Measurements from ENCODE around the gene C12orf50. TPM values are rescaled to one million over a fixed set of nuclear protein-coding genes. Genes with fewer than 3 reads are reported as not detected.

C12orf50 gene
- total RNA-seq, 1 donor from 2014 or later, result 0.37 TPM

DNA sequence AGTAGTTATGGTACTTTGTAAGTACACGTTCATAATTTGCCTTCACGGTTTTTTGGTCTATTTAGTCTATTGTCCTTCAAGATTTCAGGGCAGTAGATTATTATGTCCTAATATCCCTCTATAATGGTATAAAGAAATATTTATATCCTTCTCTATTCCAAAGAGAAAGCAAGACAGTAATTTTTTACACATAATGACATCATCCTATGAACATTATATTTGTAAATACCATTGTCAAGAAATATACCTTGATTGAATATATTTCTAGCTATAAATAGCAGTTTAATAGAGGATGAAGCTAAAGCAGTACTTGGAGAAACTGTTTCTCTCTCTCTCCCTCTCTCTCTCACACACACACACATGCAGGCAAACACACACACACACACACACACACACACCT is 77.0 kb downstream of the C12orf50 start:
- Mint-ChIP-seq H3K27me3 (ENCODE audit: low read depth) (no peaks in the 10 kb centered on the region), H3K27ac (ENCODE audit: unreplicated experiment) (peak overlapping the region; percentile 6)

DNA sequence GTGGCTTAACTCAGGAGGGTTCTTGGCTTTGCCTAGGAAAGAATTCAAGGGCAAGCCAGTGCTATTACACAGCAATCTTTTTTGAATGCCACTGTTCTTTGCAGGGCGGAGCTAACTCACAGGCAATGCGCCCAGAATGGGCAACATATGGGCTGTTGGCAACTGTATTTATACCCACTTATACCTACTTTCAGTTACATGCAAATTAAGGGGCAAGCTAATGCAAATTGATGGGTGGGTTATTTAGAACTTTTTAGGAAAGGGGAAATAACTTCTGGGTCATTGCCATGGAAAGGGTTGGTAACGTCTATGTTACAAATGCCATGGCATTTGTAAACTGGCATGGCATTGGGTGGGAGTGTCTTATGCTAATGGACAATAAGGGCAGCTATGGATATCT is 85.4 kb downstream of the C12orf50 start:
- H3K27ac Mint-ChIP-seq (ENCODE audit: unreplicated experiment), result no peak overlapping the region
- no peak for DNase-seq (ENCODE audit: low read depth, low spot score)
- H3K36me3 Mint-ChIP-seq (ENCODE audit: low read depth), result peaks cover 5% of the 10 kb centered on the region
- no peak overlapping the region for H3K4me3 Mint-ChIP-seq
- H3K27me3 Mint-ChIP-seq (ENCODE audit: low read depth), result no peaks in the 10 kb centered on the region
- peaks cover 3% of the 10 kb centered on the region for H3K4me1 Mint-ChIP-seq
- H3K9me3 Mint-ChIP-seq, result peaks cover 7% of the 10 kb centered on the region
- TF ChIP-seq, protein P1, sequence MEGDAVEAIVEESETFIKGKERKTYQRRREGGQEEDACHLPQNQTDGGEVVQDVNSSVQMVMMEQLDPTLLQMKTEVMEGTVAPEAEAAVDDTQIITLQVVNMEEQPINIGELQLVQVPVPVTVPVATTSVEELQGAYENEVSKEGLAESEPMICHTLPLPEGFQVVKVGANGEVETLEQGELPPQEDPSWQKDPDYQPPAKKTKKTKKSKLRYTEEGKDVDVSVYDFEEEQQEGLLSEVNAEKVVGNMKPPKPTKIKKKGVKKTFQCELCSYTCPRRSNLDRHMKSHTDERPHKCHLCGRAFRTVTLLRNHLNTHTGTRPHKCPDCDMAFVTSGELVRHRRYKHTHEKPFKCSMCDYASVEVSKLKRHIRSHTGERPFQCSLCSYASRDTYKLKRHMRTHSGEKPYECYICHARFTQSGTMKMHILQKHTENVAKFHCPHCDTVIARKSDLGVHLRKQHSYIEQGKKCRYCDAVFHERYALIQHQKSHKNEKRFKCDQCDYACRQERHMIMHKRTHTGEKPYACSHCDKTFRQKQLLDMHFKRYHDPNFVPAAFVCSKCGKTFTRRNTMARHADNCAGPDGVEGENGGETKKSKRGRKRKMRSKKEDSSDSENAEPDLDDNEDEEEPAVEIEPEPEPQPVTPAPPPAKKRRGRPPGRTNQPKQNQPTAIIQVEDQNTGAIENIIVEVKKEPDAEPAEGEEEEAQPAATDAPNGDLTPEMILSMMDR (conservative IDR thresholded peaks at IDR 0.05), result no peak

More for the DNA sequence above, 77.0 kb downstream of the C12orf50 start:
- Mint-ChIP-seq H3K4me1 (peaks cover 20% of the 10 kb centered on the region), H3K36me3 (ENCODE audit: low read depth) (no peaks in the 10 kb centered on the region), H3K4me3 (no peak overlapping the region), H3K9me3 (peaks cover 11% of the 10 kb centered on the region)
- DNase-seq (ENCODE audit: low read depth, low spot score), result no peak
- TF ChIP-seq, protein P1 (conservative IDR thresholded peaks at IDR 0.05), result no peak

DNA sequence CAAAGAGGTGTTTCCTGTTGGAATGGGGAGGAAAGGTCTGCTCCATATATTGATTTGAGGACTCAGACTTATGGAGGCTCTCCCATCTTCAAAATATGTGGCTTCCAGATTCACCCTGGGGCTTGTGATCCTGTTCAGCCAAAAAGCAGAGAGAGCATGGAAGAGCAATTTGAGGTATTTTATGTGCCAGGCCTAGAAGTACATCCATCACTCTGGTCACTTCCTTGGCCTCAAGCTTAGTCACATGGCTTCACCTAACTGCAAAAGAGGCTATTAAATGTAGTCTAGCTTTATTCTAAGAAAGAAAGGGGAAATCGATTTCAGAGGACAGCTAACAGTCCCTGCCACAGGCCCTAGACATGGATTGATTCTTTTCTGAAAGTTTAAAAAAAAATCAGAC is 86.2 kb downstream of the C12orf50 start:
- peaks cover 5% of the 10 kb centered on the region for H3K36me3 Mint-ChIP-seq (ENCODE audit: low read depth)
- no peak overlapping the region for H3K4me3 Mint-ChIP-seq
- TF ChIP-seq, protein P1 (conservative IDR thresholded peaks at IDR 0.05), result no peak
- no peak for DNase-seq (ENCODE audit: low read depth, low spot score)
- no peak overlapping the region for H3K27ac Mint-ChIP-seq (ENCODE audit: unreplicated experiment)
- H3K9me3 Mint-ChIP-seq, result peaks cover 7% of the 10 kb centered on the region
- no peaks in the 10 kb centered on the region for H3K27me3 Mint-ChIP-seq (ENCODE audit: low read depth)
- H3K4me1 Mint-ChIP-seq, result peaks cover 3% of the 10 kb centered on the region

DNA sequence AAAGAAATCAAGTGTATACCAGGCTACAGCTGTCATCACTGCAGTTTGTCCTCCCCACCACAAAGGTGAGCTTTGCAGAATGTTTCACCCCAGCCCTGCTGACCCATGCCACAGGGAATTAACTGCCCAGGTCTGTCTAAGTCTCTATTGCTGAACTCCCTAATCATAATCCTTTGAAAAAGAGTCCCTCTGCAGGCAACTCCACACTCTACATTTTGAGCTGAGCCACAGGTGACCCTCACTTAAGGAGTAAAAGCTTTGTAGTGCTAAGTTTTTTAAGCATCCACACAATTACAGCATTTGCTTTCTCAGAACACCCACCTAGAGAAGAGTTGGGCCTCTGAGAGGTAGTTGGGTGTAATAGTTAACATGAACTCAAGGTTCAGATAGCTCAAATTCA is 90.0 kb downstream of the C12orf50 start:
- Mint-ChIP-seq H3K27me3 (ENCODE audit: low read depth) (no peaks in the 10 kb centered on the region), H3K4me3 (no peak overlapping the region), H3K4me1 (peaks cover 3% of the 10 kb centered on the region), H3K27ac (ENCODE audit: unreplicated experiment) (no peak overlapping the region), H3K9me3 (peaks cover 9% of the 10 kb centered on the region), H3K36me3 (ENCODE audit: low read depth) (peaks cover 10% of the 10 kb centered on the region)
- no peak for DNase-seq (ENCODE audit: low read depth, low spot score)
- TF ChIP-seq, protein P1 (conservative IDR thresholded peaks at IDR 0.05), result no peak

DNA sequence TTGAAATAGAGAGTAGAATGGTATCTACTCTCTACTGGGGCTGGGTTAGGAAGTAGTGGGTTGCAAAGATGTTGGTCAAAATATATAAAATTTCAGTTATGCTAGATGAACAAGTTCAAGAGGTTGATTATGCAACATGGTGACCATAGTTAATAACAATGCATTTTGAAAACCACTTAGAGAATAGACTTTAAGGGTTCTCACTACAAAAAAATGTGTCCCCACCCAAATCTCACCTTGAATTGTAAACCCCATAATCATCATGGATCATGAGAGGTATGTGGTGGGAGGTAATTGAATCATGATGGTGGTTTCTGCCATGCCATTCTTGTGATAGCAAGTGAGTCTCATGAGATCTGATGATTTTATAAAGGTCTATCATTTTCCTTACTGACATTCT is 94.0 kb downstream of the C12orf50 start:
- Mint-ChIP-seq H3K9me3 (peaks cover 7% of the 10 kb centered on the region), H3K36me3 (ENCODE audit: low read depth) (peaks cover 7% of the 10 kb centered on the region), H3K4me1 (peaks cover 5% of the 10 kb centered on the region), H3K27ac (ENCODE audit: unreplicated experiment) (no peak overlapping the region), H3K4me3 (no peak overlapping the region), H3K27me3 (ENCODE audit: low read depth) (no peaks in the 10 kb centered on the region)
- TF ChIP-seq, protein P1 (conservative IDR thresholded peaks at IDR 0.05), result no peak
- no peak for DNase-seq (ENCODE audit: low read depth, low spot score)

DNA sequence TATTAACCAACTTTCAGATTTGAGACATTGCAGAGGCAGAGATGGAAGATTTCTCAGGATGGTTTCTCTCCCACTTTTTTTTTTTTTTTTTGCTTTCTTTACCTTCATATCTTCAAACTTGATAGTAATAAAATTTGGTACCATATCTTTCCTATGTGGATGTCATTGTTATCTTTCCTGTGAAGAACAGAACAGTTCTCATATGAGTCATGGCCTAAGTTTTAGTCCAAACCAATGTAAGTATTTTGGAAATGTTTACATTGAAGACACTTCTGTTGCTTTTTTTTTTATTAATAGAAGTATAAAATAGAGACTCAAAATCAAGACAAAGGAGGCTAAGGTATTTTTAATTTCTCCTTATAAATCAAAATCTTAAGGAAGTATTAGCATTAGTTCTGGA is 95.2 kb downstream of the C12orf50 start:
- DNase-seq (ENCODE audit: low read depth, low spot score), result no peak
- peaks cover 5% of the 10 kb centered on the region for H3K4me1 Mint-ChIP-seq
- TF ChIP-seq, protein P1 (conservative IDR thresholded peaks at IDR 0.05), result no peak
- H3K27ac Mint-ChIP-seq (ENCODE audit: unreplicated experiment), result no peak overlapping the region
- H3K36me3 Mint-ChIP-seq (ENCODE audit: low read depth), result peaks cover 7% of the 10 kb centered on the region
- H3K9me3 Mint-ChIP-seq, result peaks cover 7% of the 10 kb centered on the region
- H3K27me3 Mint-ChIP-seq (ENCODE audit: low read depth), result no peaks in the 10 kb centered on the region
- no peak overlapping the region for H3K4me3 Mint-ChIP-seq

Measured in neural crest cell (in vitro differentiated cells).